Neuron (in vitro differentiated cells): ENCODE measurements around the gene ZDHHC6.
"Not testable (repeated sequence)": the region's sequence is repeated elsewhere in the genome, so short reads cannot be mapped to it uniquely, and the experiment has no call there.

Source experiments
- H2AFZ ChIP-seq: one replicate; pipeline ENCODE4 v1.6.1; 2013; ENCODE audit warnings: low read depth, mild to moderate bottlenecking, inconsistent platforms, low read length, moderate library complexity
- H3K27me3 ChIP-seq: one replicate; pipeline ENCODE4 v1.6.1; 2013; ENCODE audit warnings: low read length; ENCODE audit not compliant: insufficient read depth
- H3K36me3 ChIP-seq: one replicate; pipeline ENCODE4 v1.6.1; 2013; ENCODE audit warnings: low read length; ENCODE audit not compliant: insufficient read depth
- H3K4me1 ChIP-seq: one replicate; pipeline ENCODE4 v1.6.1; 2013; ENCODE audit warnings: low read length; ENCODE audit not compliant: insufficient read depth
- H3K4me3 ChIP-seq: 2 replicates; pipeline ENCODE4 v1.5.1; 2013; ENCODE audit warnings: mild to moderate bottlenecking, low read length, moderate library complexity
- H3K9me3 ChIP-seq: one replicate; pipeline ENCODE4 v1.6.1; 2013; ENCODE audit warnings: low read length

Gene ZDHHC6

DNA sequence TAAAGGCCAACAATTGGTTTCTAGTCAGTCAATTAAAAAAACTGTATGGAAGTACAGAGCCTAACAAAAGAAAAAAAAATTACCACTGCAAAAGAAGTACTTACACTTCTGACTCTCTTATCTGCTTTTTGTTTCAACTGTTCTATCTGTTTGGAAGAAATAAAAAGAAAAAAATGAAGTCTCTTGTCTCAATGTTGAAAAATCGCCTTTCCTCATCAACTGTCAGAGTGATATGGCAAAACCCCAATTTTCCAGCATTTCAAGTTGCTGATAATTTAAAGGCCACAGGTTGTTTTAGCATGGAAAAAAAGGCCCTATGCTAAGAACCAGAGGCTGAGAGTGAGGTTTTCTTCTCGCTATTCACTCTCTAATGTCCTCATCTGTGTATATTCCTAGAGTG, 13.6 kb downstream of the ZDHHC6 start:
- no peaks in the 10 kb centered on the region for H3K27me3 ChIP-seq
- no peak overlapping the region for H3K4me3 ChIP-seq
- no peak overlapping the region for H2AFZ ChIP-seq
- no peaks in the 10 kb centered on the region for H3K9me3 ChIP-seq
- no peaks in the 10 kb centered on the region for H3K4me1 ChIP-seq
- H3K36me3 ChIP-seq: peaks cover 74% of the 10 kb centered on the region

DNA sequence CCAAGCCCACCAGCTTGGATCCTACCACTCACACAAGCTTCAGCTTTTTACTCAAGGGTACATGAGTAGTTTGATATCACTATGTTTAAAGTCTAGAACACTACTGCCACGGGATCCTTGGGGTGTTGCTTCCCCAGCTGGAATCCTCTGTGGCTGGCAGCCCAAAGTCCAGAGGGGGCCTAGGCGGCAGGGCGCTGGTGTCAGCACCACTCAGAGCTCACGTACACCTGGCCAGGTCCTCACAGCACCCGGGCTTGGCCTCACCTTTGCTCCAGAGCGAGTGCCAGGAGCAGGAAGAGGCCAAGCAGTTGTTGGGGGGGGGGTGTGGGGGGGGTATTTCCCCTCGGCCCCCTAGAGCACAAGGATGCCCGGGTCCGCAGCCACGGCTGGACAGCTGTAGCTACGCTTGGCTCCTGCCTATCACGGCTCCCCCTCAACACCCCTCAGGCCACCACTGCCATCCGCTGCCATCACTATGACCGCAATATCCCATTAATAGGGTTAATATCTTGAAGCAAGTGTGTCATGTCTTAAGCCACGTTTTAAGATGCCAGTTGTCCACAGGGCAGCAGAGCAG, 17.0 kb downstream of the ZDHHC6 start:
- H3K27me3 ChIP-seq: no peaks in the 10 kb centered on the region
- no peaks in the 10 kb centered on the region for H3K9me3 ChIP-seq
- no peaks in the 10 kb centered on the region for H3K4me1 ChIP-seq
- peaks cover 48% of the 10 kb centered on the region for H3K36me3 ChIP-seq
- H2AFZ ChIP-seq: no peak overlapping the region
- no peak overlapping the region for H3K4me3 ChIP-seq

DNA sequence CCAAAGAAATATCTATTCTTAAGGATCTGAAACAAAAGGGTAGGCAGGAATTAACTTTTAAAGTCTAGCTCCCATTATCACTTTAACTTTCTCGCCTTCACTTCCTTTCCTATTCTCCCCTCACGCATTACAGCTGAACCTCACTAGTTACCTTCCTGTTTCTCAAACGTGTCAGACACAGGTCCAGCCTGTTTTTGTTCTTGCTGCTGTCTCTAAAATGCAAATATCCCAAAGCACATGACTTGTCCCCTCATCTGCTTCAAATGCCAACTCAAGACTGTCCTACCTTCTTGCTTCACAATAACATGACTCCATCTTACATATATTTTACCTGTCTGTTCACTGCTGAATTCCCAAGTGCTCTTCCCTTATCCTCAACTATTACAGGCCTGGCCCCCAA, 17.6 kb downstream of the ZDHHC6 start:
- no peak overlapping the region for H3K4me3 ChIP-seq
- peaks cover 42% of the 10 kb centered on the region for H3K36me3 ChIP-seq
- no peak overlapping the region for H2AFZ ChIP-seq
- H3K27me3 ChIP-seq: no peaks in the 10 kb centered on the region
- no peaks in the 10 kb centered on the region for H3K9me3 ChIP-seq
- H3K4me1 ChIP-seq: no peaks in the 10 kb centered on the region

DNA sequence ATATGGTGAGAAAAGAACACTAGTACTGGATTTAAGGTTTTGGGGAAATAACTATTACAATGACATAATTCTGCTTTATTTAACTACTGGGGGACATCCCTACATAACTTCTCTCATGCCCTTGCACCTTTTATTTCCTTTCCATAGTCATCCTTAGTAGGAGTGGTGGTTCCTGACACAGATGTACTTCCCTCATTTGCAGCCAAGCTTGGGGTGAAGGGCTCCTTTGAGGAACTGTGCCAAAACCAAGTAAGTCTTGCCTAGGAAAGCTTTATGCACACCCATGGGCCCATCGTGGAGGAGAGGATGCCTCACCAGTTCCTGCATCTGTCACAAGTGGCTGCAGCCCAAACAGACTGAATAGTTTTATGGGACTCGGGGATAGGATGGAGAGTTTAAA, 20.6 kb downstream of the ZDHHC6 start:
- H3K36me3 ChIP-seq: peaks cover 19% of the 10 kb centered on the region

DNA sequence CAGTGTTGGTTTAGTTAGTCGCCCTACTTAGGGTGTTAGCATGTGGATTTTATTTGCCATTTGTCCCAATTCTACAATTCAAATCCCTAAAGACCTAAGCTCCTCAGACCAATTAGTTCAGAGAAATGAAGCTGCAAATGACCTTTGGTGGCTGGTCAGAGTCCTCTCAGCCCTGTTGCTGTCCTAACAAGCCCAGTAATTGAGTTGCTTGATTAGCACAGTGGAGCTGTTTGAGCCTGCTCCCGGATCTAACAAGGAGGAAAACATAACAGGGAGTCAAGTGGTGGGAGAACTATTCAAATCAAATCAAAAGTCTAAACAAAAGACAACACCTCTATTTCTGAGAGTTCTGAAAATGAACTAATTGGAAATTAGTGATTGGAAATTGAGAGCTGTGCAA, 22.1 kb downstream of the ZDHHC6 start:
- H3K9me3 ChIP-seq: no peaks in the 10 kb centered on the region

More for the DNA sequence above, 20.6 kb downstream of the ZDHHC6 start:
- Histone ChIP-seq H3K9me3 (no peaks in the 10 kb centered on the region), H3K4me3 (no peak overlapping the region), H2AFZ (no peak overlapping the region), H3K4me1 (no peaks in the 10 kb centered on the region), H3K27me3 (no peaks in the 10 kb centered on the region)

DNA sequence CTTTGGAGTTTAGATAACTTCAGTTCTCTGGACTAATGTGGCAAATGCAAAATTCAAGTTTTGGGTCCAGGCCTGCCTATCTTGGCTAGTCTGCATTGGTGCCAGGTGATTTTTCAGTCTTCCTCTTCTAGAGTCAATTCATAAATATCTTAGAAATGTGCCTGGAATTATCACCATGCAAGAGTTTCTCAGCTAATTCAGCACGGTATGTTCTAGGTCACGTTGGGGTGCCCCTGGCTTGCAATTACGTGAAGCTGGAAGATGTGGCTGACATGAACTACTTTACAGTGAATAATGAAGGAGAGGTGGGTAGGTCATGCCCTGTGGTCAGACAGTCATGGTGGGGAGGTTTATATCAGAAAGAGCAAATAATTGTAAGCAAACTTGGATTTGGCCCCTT, 25.0 kb downstream of the ZDHHC6 start:
- Histone ChIP-seq H3K36me3 (no peaks in the 10 kb centered on the region), H3K9me3 (no peaks in the 10 kb centered on the region), H3K4me1 (no peaks in the 10 kb centered on the region), H3K27me3 (no peaks in the 10 kb centered on the region), H2AFZ (no peak overlapping the region), H3K4me3 (no peak overlapping the region)

More for the DNA sequence above, 22.1 kb downstream of the ZDHHC6 start:
- Histone ChIP-seq H3K4me3 (no peak overlapping the region), H3K4me1 (no peaks in the 10 kb centered on the region), H2AFZ (no peak overlapping the region), H3K27me3 (no peaks in the 10 kb centered on the region), H3K36me3 (peaks cover 6% of the 10 kb centered on the region)

DNA sequence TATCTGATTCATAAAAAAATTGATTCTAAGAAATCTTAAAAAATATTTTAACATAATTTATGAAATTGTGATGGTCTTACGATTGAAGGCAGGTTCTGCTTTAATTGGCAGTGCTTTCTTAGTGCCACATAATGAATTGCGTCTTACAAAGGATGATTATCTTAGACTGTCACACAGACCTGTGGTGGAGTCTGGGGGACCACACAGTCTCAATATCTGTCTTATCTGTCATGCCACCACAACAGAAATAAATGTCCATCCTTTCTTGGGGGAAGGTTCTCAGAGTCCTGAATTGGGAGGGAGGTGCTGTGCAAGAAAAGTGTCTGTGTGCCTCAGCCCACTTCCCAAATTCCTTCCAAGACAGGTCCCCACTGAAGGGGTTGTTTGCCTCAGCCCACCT, 34.0 kb downstream of the ZDHHC6 start:
- Histone ChIP-seq H3K9me3 (no peaks in the 10 kb centered on the region), H2AFZ (no peak overlapping the region), H3K4me1 (no peaks in the 10 kb centered on the region), H3K27me3 (no peaks in the 10 kb centered on the region), H3K4me3 (no peak overlapping the region), H3K36me3 (no peaks in the 10 kb centered on the region)

DNA sequence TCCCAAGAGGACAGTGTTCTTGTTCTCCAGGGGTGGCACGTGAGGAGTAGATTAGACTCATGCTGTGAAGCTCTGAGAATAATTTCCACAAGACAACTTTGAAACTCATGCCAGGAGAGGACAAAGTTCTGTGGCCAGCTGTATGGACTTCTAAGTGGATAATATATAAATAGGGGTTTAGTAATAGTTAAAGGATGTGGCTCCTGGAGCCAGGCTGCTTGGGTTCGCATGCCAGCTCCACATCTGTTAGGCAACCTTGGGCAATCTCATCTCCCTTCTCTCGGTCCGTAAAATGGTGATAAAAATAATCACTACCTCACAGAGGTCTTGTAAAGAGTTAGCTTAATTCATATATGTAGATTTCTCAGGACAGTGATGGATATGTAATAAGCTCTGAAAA, 37.0 kb downstream of the ZDHHC6 start:
- Histone ChIP-seq H2AFZ (no peak overlapping the region), H3K36me3 (no peaks in the 10 kb centered on the region), H3K27me3 (no peaks in the 10 kb centered on the region), H3K4me3 (no peak overlapping the region), H3K9me3 (no peaks in the 10 kb centered on the region), H3K4me1 (no peaks in the 10 kb centered on the region)

DNA sequence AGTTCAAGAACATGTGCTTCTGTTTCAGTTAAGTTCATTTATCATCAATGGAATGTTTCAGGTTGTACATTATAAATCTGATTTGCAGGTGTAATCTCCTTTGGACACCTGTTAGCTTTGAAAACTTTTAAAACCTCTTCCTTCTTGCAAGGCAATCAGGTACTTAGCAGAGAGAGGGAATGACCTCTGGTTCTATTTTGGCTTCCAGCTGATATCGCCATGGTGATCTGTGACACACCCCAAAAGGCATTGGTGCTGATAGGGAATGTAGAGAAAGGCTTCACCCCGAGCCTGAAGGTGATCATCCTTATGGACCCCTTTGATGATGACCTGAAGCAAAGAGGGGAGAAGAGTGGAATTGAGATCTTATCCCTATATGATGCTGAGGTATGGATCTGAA, 37.4 kb downstream of the ZDHHC6 start:
- Histone ChIP-seq H3K4me3 (no peak overlapping the region), H3K27me3 (no peaks in the 10 kb centered on the region), H3K9me3 (no peaks in the 10 kb centered on the region), H2AFZ (no peak overlapping the region), H3K4me1 (no peaks in the 10 kb centered on the region), H3K36me3 (no peaks in the 10 kb centered on the region)

DNA sequence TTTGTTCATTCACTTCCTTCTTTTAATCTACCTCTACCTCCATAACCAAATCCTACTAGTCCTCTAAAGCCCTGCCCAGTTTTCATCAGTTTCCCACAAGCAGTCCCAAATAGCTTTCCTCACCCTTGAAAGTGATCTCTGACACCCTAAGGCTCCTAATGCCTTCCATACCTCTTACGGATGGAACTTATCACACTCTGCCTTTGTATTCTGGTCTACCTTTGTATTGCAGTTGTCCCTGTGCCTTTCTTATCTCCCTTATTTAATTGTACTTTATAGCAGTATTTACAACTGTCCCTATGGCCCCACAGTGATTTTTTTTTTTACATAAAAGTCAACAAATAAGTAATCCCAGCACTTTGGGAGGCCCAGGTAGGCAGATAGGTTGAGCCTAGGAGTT, 39.0 kb downstream of the ZDHHC6 start:
- no peaks in the 10 kb centered on the region for H3K36me3 ChIP-seq

DNA sequence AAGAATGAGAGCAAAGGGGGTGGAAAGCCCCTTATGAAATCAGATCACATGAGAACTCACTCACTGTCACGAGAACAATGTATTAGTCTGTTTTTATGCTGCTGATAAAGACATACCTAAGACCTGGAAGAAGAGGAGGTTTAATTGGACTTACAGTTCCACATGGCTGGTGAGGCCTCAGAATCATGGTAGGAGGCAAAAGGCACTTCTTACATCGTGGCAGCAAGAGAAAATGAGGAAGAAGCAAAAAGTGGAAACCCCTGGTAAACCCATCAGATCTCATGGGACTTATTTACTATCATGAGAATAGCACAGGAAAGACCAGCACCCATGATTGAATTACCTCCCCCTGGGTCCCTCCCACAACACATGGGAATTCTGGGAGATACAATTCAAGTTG, 39.9 kb downstream of the ZDHHC6 start:
- not testable (repeated sequence) for H3K9me3 ChIP-seq, H3K27me3 ChIP-seq, H3K4me1 ChIP-seq, H2AFZ ChIP-seq, H3K36me3 ChIP-seq, H3K4me3 ChIP-seq

More for the DNA sequence above, 39.0 kb downstream of the ZDHHC6 start:
- no peaks in the 10 kb centered on the region for H3K9me3 ChIP-seq
- H2AFZ ChIP-seq: no peak overlapping the region
- no peaks in the 10 kb centered on the region for H3K27me3 ChIP-seq
- no peak overlapping the region for H3K4me3 ChIP-seq
- H3K4me1 ChIP-seq: no peaks in the 10 kb centered on the region

DNA sequence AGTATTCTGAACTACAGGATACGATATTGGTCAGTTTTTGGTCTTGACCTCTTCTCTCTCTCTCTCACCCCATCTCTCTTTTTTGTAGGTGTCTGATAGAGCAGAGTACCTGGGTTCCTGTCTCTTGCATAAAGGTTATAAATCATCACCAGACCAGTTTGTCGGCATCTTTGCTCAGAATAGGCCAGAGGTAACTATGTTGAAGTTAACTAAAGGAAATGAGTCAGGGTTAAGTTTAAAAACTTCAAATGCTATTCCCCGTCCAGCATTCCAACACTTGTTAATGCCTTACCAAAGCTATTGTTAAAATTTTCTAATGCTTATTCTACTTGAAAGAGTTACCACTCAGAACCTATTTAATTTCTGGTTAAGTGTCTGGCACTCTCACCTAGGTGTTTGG, 42.1 kb downstream of the ZDHHC6 start:
- H3K4me1 ChIP-seq: no peaks in the 10 kb centered on the region
- H3K9me3 ChIP-seq: no peaks in the 10 kb centered on the region
- no peaks in the 10 kb centered on the region for H3K27me3 ChIP-seq
- H3K36me3 ChIP-seq: no peaks in the 10 kb centered on the region
- no peak overlapping the region for H3K4me3 ChIP-seq
- no peak overlapping the region for H2AFZ ChIP-seq

DNA sequence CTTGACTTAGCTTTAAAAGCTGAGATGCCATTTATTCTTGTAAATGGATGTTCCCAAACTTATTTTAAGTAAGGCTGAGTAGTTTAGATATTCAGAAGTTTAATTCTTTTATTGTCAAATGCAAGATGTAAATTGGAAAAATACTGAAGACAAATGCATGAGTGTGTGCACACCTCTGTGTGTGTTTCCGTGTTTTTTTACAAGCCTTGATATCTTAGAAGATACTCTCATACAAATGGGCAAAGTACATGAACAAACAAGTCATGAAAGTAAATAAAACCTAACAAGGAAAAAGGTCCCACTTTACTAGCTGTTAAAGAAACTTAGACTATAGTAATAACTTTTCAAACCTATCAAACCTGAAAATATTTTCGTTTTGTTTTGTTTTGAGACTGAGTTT, 43.8 kb downstream of the ZDHHC6 start:
- no peaks in the 10 kb centered on the region for H3K36me3 ChIP-seq
- no peaks in the 10 kb centered on the region for H3K27me3 ChIP-seq
- H3K9me3 ChIP-seq: no peaks in the 10 kb centered on the region
- no peaks in the 10 kb centered on the region for H3K4me1 ChIP-seq
- H3K4me3 ChIP-seq: no peak overlapping the region
- H2AFZ ChIP-seq: no peak overlapping the region

DNA sequence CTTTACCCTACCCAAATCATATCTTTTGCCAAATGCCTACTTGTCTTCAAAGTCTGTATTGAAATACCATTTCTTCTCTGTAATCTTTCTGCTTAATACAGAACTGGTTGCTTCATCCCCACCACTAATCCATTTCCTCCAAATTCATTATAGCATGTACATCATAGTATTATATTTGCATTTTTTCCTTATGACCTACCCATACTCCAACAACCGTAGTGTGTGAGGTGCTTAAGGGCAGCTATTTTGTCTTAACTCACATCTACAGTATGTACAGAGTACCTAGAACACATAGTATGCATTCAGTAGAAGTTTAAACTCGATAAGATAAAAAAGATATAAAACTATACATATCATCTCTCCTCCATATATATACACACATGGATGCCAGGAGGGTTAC, 49.1 kb downstream of the ZDHHC6 start:
- Histone ChIP-seq H3K36me3 (no peaks in the 10 kb centered on the region), H3K4me3 (no peak overlapping the region), H3K27me3 (no peaks in the 10 kb centered on the region), H2AFZ (no peak overlapping the region), H3K4me1 (no peaks in the 10 kb centered on the region), H3K9me3 (no peaks in the 10 kb centered on the region)
